HL-60 (cell line): ENCODE results near the gene ERBB4.

Source experiments
- DNase-seq, 2 experiments: peaks; one replicate each; pipeline ENCODE4 v3.0.0-alpha.2; 2010 to 2020; ENCODE audit warnings: low read depth in 1 of 2, low spot score in 1 of 2
- H3K27ac ChIP-seq: fragments of 250-450 bp; sonication (Bioruptor Pico); replicated peaks from 2 replicates; pipeline ENCODE4 v1.5.1; 2020; ENCODE audit warnings: mild to moderate bottlenecking, moderate library complexity
- H3K27me3 ChIP-seq: fragments of 250-450 bp; sonication (Bioruptor Pico); 2 replicates; pipeline ENCODE4 v1.5.1; 2021; ENCODE audit warnings: mild to moderate bottlenecking, moderate library complexity; ENCODE audit not compliant: insufficient read depth, poor library complexity, severe bottlenecking
- H3K4me3 ChIP-seq: replicated peaks from 2 replicates; pipeline ENCODE4 v1.5.1; 2011; ENCODE audit warnings: mild to moderate bottlenecking, control low read depth, low read length; ENCODE audit not compliant: insufficient read depth
- GABPA ChIP-seq: IDR thresholded peaks from 2 replicates; pipeline ENCODE4 v1.6.1; 2012; ENCODE audit warnings: low read depth
- POLR2AphosphoS5 ChIP-seq: IDR thresholded peaks from 2 replicates; pipeline ENCODE4 v1.6.1; 2012; ENCODE audit warnings: low read depth
- REST ChIP-seq: IDR thresholded peaks from 2 replicates; pipeline ENCODE4 v1.6.1; 2012; ENCODE audit warnings: low read depth; ENCODE audit not compliant: insufficient replicate concordance
- SPI1 ChIP-seq: IDR thresholded peaks from 2 replicates; pipeline ENCODE4 v1.6.1; 2012; ENCODE audit warnings: low read depth, mild to moderate bottlenecking, borderline replicate concordance
- TF ChIP-seq, protein P1 (sequence below): IDR thresholded peaks from one replicate; pipeline ENCODE4 v1.5.1; 2011; ENCODE audit warnings: low read length, control low read depth, inconsistent platforms; ENCODE audit not compliant: insufficient read depth

The ERBB4 gene

GRCh38 chr2:211900000-211900399 is 638.6 kb downstream of the ERBB4 start:
- TF ChIP-seq REST (no peak), POLR2AphosphoS5 (no peak), GABPA (no peak), SPI1 (no peak)
- TF ChIP-seq, protein P1, sequence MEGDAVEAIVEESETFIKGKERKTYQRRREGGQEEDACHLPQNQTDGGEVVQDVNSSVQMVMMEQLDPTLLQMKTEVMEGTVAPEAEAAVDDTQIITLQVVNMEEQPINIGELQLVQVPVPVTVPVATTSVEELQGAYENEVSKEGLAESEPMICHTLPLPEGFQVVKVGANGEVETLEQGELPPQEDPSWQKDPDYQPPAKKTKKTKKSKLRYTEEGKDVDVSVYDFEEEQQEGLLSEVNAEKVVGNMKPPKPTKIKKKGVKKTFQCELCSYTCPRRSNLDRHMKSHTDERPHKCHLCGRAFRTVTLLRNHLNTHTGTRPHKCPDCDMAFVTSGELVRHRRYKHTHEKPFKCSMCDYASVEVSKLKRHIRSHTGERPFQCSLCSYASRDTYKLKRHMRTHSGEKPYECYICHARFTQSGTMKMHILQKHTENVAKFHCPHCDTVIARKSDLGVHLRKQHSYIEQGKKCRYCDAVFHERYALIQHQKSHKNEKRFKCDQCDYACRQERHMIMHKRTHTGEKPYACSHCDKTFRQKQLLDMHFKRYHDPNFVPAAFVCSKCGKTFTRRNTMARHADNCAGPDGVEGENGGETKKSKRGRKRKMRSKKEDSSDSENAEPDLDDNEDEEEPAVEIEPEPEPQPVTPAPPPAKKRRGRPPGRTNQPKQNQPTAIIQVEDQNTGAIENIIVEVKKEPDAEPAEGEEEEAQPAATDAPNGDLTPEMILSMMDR = no peak
- no peak overlapping the region for H3K27ac ChIP-seq
- no peak overlapping the region for H3K4me3 ChIP-seq
- no peaks in the 10 kb centered on the region for H3K27me3 ChIP-seq
- no peak for DNase-seq

DNA sequence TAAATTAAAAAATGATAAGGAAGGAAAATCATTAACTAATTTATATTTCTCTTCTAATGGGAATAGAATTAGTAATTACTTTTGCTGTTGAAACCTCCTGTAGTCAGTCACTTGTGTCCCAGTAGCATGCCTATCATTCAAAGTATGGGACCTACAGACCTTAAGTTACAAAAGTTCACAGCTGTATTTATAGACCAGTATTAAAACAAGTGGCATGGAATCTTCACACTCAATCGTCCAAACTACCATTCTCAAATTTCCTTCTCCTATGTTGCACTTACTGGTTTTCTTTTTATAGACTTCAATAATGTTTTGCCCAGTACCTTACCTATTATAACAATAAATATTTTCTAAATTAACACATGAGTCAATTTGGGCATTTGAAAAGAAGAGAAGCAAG is 639.9 kb downstream of the ERBB4 start:
- H3K27ac ChIP-seq = no peak overlapping the region
- H3K4me3 ChIP-seq = no peak overlapping the region
- TF ChIP-seq REST (no peak), POLR2AphosphoS5 (no peak), SPI1 (no peak), GABPA (no peak)
- TF ChIP-seq, protein P1 = no peak
- H3K27me3 ChIP-seq = no peaks in the 10 kb centered on the region
- no peak for DNase-seq

DNA sequence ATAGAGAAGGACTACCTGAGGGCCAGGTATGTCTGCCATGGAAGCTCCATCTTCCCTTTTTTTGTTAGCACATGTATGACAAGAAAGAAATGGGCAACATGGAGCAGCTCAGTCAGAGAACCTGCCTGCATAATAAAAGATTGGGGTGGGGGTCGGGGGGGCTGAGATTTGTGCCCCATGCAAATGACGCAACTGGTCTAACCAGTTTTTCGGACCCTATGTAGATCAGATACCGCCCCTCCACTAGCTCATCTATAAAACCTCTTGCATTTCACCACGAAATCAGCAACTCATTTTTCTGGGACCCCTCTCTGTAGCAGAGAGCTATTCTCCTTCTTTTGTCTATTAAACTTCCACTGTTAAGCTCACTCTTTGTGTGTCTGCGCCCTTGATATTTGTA is 657.2 kb downstream of the ERBB4 start:
- no peaks in the 10 kb centered on the region for H3K27me3 ChIP-seq

More for the DNA sequence above, 657.2 kb downstream of the ERBB4 start:
- no peak for TF ChIP-seq POLR2AphosphoS5
- TF ChIP-seq SPI1 = no peak
- TF ChIP-seq GABPA = no peak
- TF ChIP-seq, protein P1 = no peak
- TF ChIP-seq REST = no peak
- Histone ChIP-seq H3K4me3 (no peak overlapping the region), H3K27ac (no peak overlapping the region)
- DNase-seq = no peak
